ENCODE results near the gene SIGLEC7. TPM values are rescaled to one million over a fixed set of nuclear protein-coding genes. Genes with fewer than 3 reads are reported as not detected.

SIGLEC7 gene
- total RNA-seq, 2 donors from 2014 or later = not detected

GRCh38 chr19:51129716-51130115, 12.4 kb upstream of the SIGLEC7 start:
- Mint-ChIP-seq H3K4me1 (peaks cover 3% of the 10 kb centered on the region), H3K9me3 (no peaks in the 10 kb centered on the region), H3K27me3 (ENCODE audit: insufficient read depth) (peaks cover 12% of the 10 kb centered on the region), H3K27ac (no peak overlapping the region), H3K36me3 (ENCODE audit: low read depth) (no peaks in the 10 kb centered on the region), H3K4me3 (no peak overlapping the region)
- H3K27me3 ChIP-seq (ENCODE audit: control insufficient read depth, insufficient read depth, low read length, poor library complexity, severe bottlenecking) = no peaks in the 10 kb centered on the region
- no peak for DNase-seq
- no peak overlapping the region for H3K9ac ChIP-seq (ENCODE audit: extremely low read depth, low read length, poor library complexity, severe bottlenecking)
- no peak overlapping the region for H3K4me3 ChIP-seq (ENCODE audit: low read length)
- no peaks in the 10 kb centered on the region for H3K36me3 ChIP-seq (ENCODE audit: control insufficient read depth, insufficient read depth, low read length)
- H3K4me1 ChIP-seq (ENCODE audit: control insufficient read depth, insufficient read depth, low read length) = no peaks in the 10 kb centered on the region
- no peaks in the 10 kb centered on the region for H3K9me3 ChIP-seq (ENCODE audit: control insufficient read depth, low read length)
- no peak for TF ChIP-seq CTCF (conservative IDR thresholded peaks at IDR 0.05)
- no peak overlapping the region for H3K27ac ChIP-seq (ENCODE audit: low read depth, low read length)
- WGBS, 2 experiments (ENCODE audit: insufficient coverage in 1 of 2, insufficient read length in 1 of 2) = 92 to 95% methylated on average over 3 to 8 of the region's 8 CpGs

- Mint-ChIP-seq H3K27ac (no peak overlapping the region), H3K27me3 (ENCODE audit: insufficient read depth) (peaks cover 9% of the 10 kb centered on the region), H3K4me3 (no peak overlapping the region), H3K4me1 (peaks cover 3% of the 10 kb centered on the region), H3K36me3 (ENCODE audit: low read depth) (no peaks in the 10 kb centered on the region), H3K9me3 (no peaks in the 10 kb centered on the region)
- no peak overlapping the region for H3K27ac ChIP-seq (ENCODE audit: low read depth, low read length)
- no peak overlapping the region for H3K4me3 ChIP-seq (ENCODE audit: low read length)
- WGBS, 2 experiments (ENCODE audit: insufficient coverage in 1 of 2, insufficient read length in 1 of 2) = 91% methylated on average over 20 to 24 of the region's 24 CpGs
- H3K27me3 ChIP-seq (ENCODE audit: control insufficient read depth, insufficient read depth, low read length, poor library complexity, severe bottlenecking) = no peaks in the 10 kb centered on the region
- H3K36me3 ChIP-seq (ENCODE audit: control insufficient read depth, insufficient read depth, low read length) = no peaks in the 10 kb centered on the region
- no peaks in the 10 kb centered on the region for H3K4me1 ChIP-seq (ENCODE audit: control insufficient read depth, insufficient read depth, low read length)
- H3K9me3 ChIP-seq (ENCODE audit: control insufficient read depth, low read length) = no peaks in the 10 kb centered on the region
- TF ChIP-seq CTCF (conservative IDR thresholded peaks at IDR 0.05) = peak; percentile 47
- H3K9ac ChIP-seq (ENCODE audit: extremely low read depth, low read length, poor library complexity, severe bottlenecking) = no peak overlapping the region
- no peak for DNase-seq
These were observed 10.1 kb upstream of the SIGLEC7 start for GRCh38 chr19:51131780-51132680.

DNA sequence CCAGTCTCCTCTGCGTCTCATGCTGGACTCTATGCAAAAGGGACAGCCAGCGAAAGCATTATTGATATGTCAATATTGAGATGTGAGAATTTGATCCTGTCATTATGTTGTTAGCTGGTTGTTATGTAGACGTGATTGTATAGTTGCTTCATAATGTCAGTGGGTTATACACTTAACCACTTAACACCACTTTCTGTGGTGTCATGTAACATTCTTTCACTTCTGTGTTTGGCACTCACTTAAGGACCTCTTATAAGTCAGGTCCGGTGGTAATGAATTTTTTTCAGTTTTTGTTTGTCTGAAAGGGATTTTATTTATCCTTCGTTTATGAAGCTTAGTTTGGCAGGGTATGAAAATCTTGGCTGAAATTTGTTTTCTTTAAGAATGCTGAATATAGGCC, 7.1 kb upstream of the SIGLEC7 start:
- H3K4me3 Mint-ChIP-seq = no peak overlapping the region
- no peak overlapping the region for H3K27ac Mint-ChIP-seq
- DNase-seq = no peak
- 90 to 100% methylated on average over 1 to 4 of the region's 5 CpGs for WGBS, 2 experiments (ENCODE audit: insufficient coverage in 1 of 2, insufficient read length in 1 of 2)
- no peaks in the 10 kb centered on the region for H3K4me1 ChIP-seq (ENCODE audit: control insufficient read depth, insufficient read depth, low read length)
- H3K27me3 ChIP-seq (ENCODE audit: control insufficient read depth, insufficient read depth, low read length, poor library complexity, severe bottlenecking) = no peaks in the 10 kb centered on the region
- no peaks in the 10 kb centered on the region for H3K36me3 ChIP-seq (ENCODE audit: control insufficient read depth, insufficient read depth, low read length)
- H3K4me1 Mint-ChIP-seq = peaks cover 16% of the 10 kb centered on the region
- no peaks in the 10 kb centered on the region for H3K36me3 Mint-ChIP-seq (ENCODE audit: low read depth)
- H3K27me3 Mint-ChIP-seq (ENCODE audit: insufficient read depth) = peaks cover 7% of the 10 kb centered on the region
- no peaks in the 10 kb centered on the region for H3K9me3 ChIP-seq (ENCODE audit: control insufficient read depth, low read length)
- no peak overlapping the region for H3K4me3 ChIP-seq (ENCODE audit: low read length)
- H3K27ac ChIP-seq (ENCODE audit: low read depth, low read length) = no peak overlapping the region
- H3K9ac ChIP-seq (ENCODE audit: extremely low read depth, low read length, poor library complexity, severe bottlenecking) = no peak overlapping the region
- H3K9me3 Mint-ChIP-seq = no peaks in the 10 kb centered on the region
- TF ChIP-seq CTCF (conservative IDR thresholded peaks at IDR 0.05) = no peak
